ENCODE measurements around the gene CNKSR3.

The CNKSR3 gene

DNA sequence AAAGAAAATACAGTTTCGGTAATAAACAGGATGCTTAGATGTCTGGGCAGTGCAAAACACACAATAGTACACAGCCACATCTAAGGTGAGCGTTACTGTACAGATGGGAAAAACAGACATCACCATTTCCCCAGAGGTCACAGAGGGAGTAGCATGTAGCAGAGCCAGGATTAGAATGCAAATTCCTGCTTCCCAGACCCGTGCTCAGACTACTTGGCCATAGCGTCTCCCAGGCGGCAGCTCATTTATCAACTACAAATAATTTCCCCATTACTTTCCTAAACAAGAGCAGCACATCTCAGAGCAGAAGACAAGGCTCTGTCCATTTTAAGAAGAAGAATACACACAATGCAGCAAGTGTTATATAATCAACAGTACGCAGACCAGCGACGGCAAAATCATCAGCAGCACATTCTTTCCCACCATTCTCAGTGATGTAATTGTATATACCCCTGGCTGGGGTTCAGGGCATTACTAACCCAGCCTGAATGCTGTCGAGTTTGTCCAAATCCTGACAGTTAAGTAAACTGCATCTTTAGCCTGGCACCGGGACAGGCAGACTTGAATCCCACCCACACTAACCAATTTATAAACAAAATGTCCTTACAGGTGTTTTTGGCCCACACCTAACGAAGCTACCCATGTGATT lies 61.9 kb downstream of the CNKSR3 start:
- DNase-seq, result no peak

- no peak for DNase-seq
Observed at GRCh38 chr6:154447954-154448353, 62.5 kb downstream of the CNKSR3 start.

DNA sequence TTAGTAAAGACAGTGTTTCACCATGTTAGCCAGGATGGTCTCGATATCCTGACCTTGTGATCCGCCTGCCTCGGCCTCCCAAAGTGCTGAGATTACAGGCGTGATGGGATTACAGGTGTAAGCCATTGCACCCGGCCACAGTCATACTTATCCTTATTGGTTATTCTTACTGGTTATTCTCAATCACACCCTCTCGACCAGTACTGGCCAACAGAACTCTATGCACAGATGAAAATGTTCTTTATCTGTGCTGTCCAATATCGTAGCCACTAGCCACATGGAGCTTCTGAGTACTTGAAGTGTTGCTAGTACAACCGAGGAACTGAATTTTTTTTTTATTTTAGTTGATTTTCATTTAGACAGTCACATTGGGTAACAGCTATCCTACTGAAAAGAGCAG lies 63.5 kb downstream of the CNKSR3 start:
- no peak for DNase-seq

GRCh38 chr6:154445417-154445816 lies 65.1 kb downstream of the CNKSR3 start:
- no peak for DNase-seq

DNA sequence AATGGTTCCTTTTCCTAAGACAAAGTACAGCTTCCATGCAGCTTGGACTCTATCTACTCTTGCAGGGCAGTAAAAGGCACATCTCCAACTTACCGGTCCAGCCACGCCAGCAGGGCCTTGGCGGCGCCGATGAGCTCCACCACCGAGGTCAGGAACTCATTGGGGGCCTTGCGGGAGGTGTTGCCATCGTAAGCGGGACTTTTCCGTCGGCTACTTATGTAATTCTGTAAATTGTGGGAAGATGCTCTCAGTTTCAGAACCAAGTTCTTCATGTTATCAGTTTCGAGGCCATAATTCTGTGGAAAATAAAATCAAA lies 68.5 kb downstream of the CNKSR3 start:
- DNase-seq, result no peak

- no peak for DNase-seq
Observed at GRCh38 chr6:154440422-154441043, 70.0 kb downstream of the CNKSR3 start.

- no peak for DNase-seq
Observed at GRCh38 chr6:154440022-154440421, 70.5 kb downstream of the CNKSR3 start.

- no peak for DNase-seq
Observed at GRCh38 chr6:154438882-154439415, 71.5 kb downstream of the CNKSR3 start.

GRCh38 chr6:154435400-154435945 lies 75.0 kb downstream of the CNKSR3 start:
- no peak for DNase-seq

DNA sequence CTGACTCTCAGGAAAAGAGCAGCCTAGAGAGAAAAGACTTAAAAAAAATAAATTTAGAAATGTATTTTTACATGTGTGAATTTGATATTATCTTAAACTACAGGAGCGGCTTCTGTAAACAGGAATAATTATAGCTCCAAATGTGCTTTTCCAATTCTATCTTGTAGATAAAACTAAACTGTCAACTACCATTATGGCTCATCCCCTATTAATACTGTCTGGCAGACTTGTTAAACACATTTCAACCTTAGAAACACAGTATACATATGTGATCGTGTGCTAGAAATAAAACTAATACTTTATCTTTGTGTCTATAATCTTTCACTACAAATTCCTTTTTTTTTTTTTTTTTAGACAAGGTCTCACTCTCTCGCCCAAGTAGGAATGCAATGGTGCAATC lies 75.8 kb downstream of the CNKSR3 start:
- DNase-seq, result no peak

DNA sequence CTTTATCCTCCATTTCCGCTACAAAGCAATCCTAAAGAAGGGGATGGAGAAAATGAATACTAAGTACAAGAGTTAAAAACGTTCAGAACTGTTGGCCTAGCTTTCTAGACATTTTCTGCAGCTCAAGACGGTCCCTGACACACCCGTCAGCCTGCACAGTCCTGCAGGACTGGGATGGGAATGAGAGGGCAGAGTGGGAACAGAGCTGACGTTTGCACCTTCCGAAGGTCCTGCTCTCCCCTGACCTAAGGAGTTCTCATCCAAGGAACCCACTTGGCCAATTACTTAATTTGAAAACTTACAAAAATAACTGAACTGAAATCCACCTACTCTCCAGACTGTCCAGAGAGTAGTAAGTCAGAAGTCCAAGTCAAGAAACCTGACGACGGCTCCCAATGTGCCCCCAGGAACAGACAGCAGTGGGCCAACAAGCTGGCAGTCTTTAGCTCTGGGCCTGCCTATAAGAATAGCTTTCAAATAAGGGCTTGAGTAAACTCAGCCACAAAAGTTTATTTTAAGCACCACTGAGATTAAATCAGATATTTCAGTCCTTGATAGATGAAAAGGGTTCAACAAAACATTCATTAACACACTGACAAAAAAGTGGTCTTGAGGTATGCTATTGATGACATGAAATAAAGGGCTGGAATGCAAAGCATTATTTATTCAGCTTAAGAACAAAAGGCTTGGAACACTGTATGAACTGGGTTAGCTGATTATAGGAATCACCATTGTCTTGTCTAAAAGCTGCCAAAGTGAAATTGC lies 76.8 kb downstream of the CNKSR3 start:
- no peak for DNase-seq

GRCh38 chr6:154432533-154433476 lies 77.7 kb downstream of the CNKSR3 start:
- no peak for DNase-seq

- no peak for DNase-seq
Observed at GRCh38 chr6:154430481-154430919, 80.0 kb downstream of the CNKSR3 start.

DNA sequence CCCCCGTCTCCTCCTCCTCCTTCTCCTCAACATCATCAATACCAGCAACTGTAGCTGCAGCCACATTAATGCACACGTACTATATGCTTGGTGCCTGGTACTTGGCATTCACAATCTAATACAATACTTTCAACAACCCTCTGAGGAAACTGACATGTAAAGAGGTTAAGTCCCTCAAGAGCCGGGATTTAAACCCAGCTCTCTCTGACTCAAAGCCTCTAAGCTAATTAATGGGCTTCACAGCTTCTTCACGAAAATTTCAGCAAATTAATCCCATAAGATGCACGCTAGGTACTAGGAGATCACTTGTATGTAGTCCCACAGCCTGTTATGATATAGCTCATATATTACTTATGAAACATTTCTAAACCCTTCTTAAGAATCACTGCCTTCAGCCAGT lies 80.8 kb downstream of the CNKSR3 start:
- no peak for DNase-seq

- DNase-seq, result no peak
Observed at GRCh38 chr6:154428897-154429296, 81.6 kb downstream of the CNKSR3 start.

DNA sequence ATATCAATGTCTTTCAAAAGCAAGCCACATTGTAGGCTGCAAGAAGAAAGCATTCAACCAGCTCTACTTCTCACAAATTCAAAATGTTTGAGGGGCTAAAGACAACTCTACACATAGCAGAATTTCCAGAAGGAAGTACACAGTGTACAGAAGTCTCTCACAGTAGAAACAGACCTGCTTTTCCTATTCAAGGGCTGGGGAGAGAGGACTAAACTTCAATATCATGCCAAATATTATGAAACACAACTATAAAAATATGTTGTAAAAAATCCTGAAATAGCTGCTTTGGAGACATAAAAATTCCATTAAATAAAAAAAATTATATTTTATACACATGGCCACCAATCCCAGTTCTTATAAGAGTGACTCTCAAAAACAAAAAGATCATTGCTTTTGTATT lies 83.0 kb downstream of the CNKSR3 start:
- no peak for DNase-seq

GRCh38 chr6:154426997-154427396 lies 83.5 kb downstream of the CNKSR3 start:
- DNase-seq, result no peak

GRCh38 chr6:154425034-154425433 lies 85.5 kb downstream of the CNKSR3 start:
- DNase-seq, result no peak

DNA sequence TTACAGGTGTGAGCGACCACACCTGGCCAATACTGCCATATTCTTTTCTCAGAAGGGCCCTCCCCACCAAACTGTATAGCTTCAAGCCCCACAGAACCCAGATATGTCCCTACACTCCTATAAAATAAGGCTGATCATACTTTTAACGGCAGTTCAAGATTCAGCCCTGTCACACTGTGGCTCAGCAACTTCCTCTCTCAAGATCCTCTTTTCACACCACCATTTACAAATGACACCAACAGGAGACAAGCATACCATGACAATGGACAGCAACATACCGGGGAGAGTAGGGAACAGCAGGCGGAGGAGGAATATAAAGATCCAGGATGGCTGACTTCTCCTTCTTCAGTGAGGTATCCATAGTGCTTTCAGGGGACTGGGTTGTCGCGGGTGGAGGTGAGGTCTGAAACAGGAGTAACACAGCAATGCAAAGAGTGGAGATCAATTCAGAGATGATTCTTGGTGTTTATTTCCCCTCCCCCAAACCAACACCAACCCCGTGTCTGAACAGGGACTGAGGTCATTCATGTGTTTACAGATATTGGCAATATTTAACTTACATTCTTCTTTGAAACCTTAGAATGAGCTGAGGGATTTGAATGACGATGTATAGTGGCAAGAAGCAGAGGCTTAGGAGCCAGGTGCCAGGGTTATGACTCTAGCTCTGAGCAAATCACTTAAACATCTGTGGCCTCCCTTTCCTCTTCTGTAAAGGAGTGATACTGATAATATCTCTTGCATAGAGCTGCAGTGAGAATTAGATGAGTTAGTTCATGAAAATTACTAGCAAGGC lies 96.3 kb downstream of the CNKSR3 start:
- DNase-seq, result no peak

DNA sequence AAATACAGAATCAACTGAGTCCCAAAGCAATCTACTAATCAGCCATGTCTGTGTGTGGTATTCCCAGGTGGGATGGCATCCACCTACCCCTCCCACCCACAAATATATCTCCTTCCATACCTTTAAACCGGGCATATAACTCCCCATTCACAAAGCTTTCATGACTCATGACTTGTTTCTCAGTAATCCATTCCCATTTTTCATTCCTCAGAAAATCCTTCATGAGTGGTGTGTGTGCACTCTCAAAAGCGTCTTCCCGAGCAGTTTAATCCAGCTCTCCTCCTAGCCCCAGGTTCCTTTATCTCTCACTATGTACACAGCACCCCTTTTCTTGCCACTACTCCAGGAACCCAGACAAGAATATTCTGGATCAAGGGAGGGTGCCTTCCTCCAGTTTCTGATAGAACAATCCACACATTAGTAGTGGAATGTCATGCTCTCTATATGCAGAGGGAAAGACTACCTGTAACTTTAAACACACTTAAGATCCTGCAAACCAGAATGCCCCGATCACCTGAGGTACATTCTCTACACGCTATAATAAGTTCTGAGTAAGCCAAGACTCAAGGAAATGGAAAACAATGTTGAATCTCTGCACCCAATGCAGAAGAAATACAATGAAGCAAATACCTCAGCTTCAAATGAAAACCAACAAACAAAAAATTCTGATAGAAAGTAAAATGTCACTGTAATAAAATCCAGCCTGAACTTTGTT lies 98.2 kb downstream of the CNKSR3 start:
- DNase-seq, result no peak

GRCh38 chr6:154411076-154411475 lies 99.4 kb downstream of the CNKSR3 start:
- DNase-seq, result no peak
